K562 (cell line): Measurements from ENCODE around the gene PRDM2. TPM values are rescaled to one million over a fixed set of nuclear protein-coding genes. Genes with fewer than 3 reads are reported as not detected.

Experiments
- ATAC-seq: fragments of 200-7000 bp; cut with Tn5 transposase; 3 replicates; pipeline ENCODE4 v1.9.1; 2020; ENCODE audit warnings: moderate library complexity
- BruUV-seq: library from RNA; stranded (reverse); fragments of 400-500 nt; replicated peaks from 2 replicates; lab custom pipeline; 2021; lab: Mats Ljungman, UMichigan
- CTCF ChIA-PET: fragments of 300-600 bp; formaldehyde crosslinking; extraction: SDS; loops from one replicate; lab custom pipeline; 2021; ENCODE audit warnings: low intra/inter-chr PET ratio; lab: Yijun Ruan, JAX
- POLR2A ChIA-PET: fragments of 300-600, 350-650 bp; sonication (Branson Sonifier 250); formaldehyde crosslinking; extraction: SDS; loops from one replicate; lab custom pipeline; 2021; ENCODE audit warnings: antibody characterized with exemption, inconsistent platforms; lab: Yijun Ruan, JAX
- DNase-seq, 4 experiments: peaks; one replicate each; pipeline versions ENCODE4 v3.0.0 to v3.0.0-alpha.2; 2011 to 2018; ENCODE audit warnings: low spot score in 3 of 4, mixed read lengths in 3 of 4; ENCODE audit errors: extremely low read depth in 1 of 4
- FAIRE-seq: peaks from 2 replicates; lab custom pipeline; 2011; peaks lifted over from hg19 to GRCh38; lab: Jason Lieb, UNC
- H2AFZ ChIP-seq: 2 replicates; pipeline ENCODE4 v1.6.0; 2011; ENCODE audit warnings: low read depth, low read length, control low read depth, inconsistent platforms
- H3K27ac ChIP-seq: fragments of 200-600 bp; 3 replicates; pipeline ENCODE4 v1.8.0; 2011; ENCODE audit warnings: low read depth, mild to moderate bottlenecking, control low read depth, inconsistent platforms, low read length, moderate library complexity, mixed read lengths; ENCODE audit errors: extremely low read depth
- H3K27me3 ChIP-seq, 2 experiments: fragments of 300-600 bp in 1 of 2; 2 replicates in 1 of 2; 3 replicates in 1 of 2; pipeline versions ENCODE4 v1.6.0 to v1.8.0; 2011; ENCODE audit warnings: inconsistent platforms in 2 of 2, low read length in 2 of 2, mild to moderate bottlenecking in 1 of 2, mixed read lengths in 1 of 2, moderate library complexity in 1 of 2; ENCODE audit not compliant: control insufficient read depth in 2 of 2, insufficient read depth in 2 of 2
- H3K36me3 ChIP-seq: fragments of 300-600 bp; 3 replicates; pipeline ENCODE4 v1.8.0; 2011; ENCODE audit warnings: mild to moderate bottlenecking, low read length, inconsistent platforms; ENCODE audit not compliant: control insufficient read depth, insufficient read depth
- H3K4me1 ChIP-seq, 2 experiments: fragments of 200-600 bp in 1 of 2; replicated peaks in 1 of 2; 2 replicates in 1 of 2; 3 replicates in 1 of 2; pipeline versions ENCODE4 v1.5.1 to v1.8.0; 2011; ENCODE audit warnings: inconsistent platforms in 2 of 2, low read length in 2 of 2, mild to moderate bottlenecking in 1 of 2, mixed read lengths in 1 of 2, moderate library complexity in 1 of 2; ENCODE audit not compliant: control insufficient read depth in 2 of 2, insufficient read depth in 2 of 2
- H3K4me2 ChIP-seq: 2 replicates; pipeline ENCODE4 v1.6.1; 2011; ENCODE audit warnings: low read length, control low read depth, inconsistent platforms, mixed read lengths; ENCODE audit not compliant: insufficient read depth
- H3K4me3 ChIP-seq: fragments of 200-600 bp; sonication (generic), shearing (Covaris generic); 2 replicates; pipeline ENCODE4 v1.5.1; 2016; ENCODE audit warnings: control low read depth, inconsistent platforms
- H3K79me2 ChIP-seq: fragments of 200-600 bp; 3 replicates; pipeline ENCODE4 v1.8.0; 2011; ENCODE audit warnings: low read length, inconsistent platforms; ENCODE audit not compliant: control insufficient read depth, insufficient read depth
- H3K9ac ChIP-seq, 2 experiments: 2 replicates each; pipeline versions ENCODE4 v1.6.0 to v1.6.1; 2011; ENCODE audit warnings: low read depth in 2 of 2, low read length in 2 of 2, control low read depth in 1 of 2, inconsistent platforms in 1 of 2, mild to moderate bottlenecking in 1 of 2, mixed read lengths in 1 of 2; ENCODE audit not compliant: insufficient read depth in 1 of 2
- H3K9me1 ChIP-seq: one replicate; pipeline ENCODE4 v1.6.0; 2011; ENCODE audit warnings: inconsistent platforms, mild to moderate bottlenecking, low read length, moderate library complexity; ENCODE audit not compliant: control insufficient read depth, insufficient read depth
- H3K9me3 ChIP-seq: replicated peaks from 2 replicates; pipeline ENCODE4 v1.5.1; 2011; ENCODE audit warnings: low read depth, low read length, inconsistent platforms; ENCODE audit not compliant: control insufficient read depth, insufficient read depth
- H4K20me1 ChIP-seq: replicated peaks from 2 replicates; pipeline ENCODE4 v1.6.1; 2011; ENCODE audit warnings: low read length, inconsistent platforms, mixed read lengths; ENCODE audit not compliant: control insufficient read depth, insufficient read depth
- EZH2 ChIP-seq: IDR thresholded peaks from 2 replicates; pipeline ENCODE4 v1.6.1; 2012; ENCODE audit warnings: low read depth, mild to moderate bottlenecking, inconsistent platforms, low read length, borderline replicate concordance
- FOSL1 ChIP-seq: fragments of 200-800 bp; sonication (Bioruptor generic); conservative IDR thresholded peaks from 2 replicates; pipeline ENCODE4 v1.6.1; 2016; ENCODE audit warnings: missing genetic modification characterization, missing compliant biosample characterization
- GATAD2B ChIP-seq: fragments of 450-650 bp; IDR thresholded peaks from 2 replicates; pipeline ENCODE4 v1.6.1; 2017; ENCODE audit warnings: mild to moderate bottlenecking, borderline replicate concordance
- HMG20B ChIP-seq: fragments of 250-450 bp; sonication (Bioruptor Pico); IDR thresholded peaks from 2 replicates; pipeline ENCODE4 v1.5.0; 2021; ENCODE audit warnings: mild to moderate bottlenecking
- KDM5B ChIP-seq: fragments of 200-600 bp; sonication (generic); IDR thresholded peaks from 2 replicates; pipeline ENCODE4 v1.6.1; 2012; ENCODE audit warnings: low read depth, mild to moderate bottlenecking, moderate library complexity, low read length, control low read depth, inconsistent platforms; ENCODE audit not compliant: insufficient replicate concordance
- MLLT1 ChIP-seq, 2 experiments: fragments of 450-650 bp; IDR thresholded peaks; 2 replicates each; pipeline ENCODE4 v1.6.1; 2016
- NCOR1 ChIP-seq: fragments of 450-650 bp; IDR thresholded peaks from 2 replicates; pipeline ENCODE4 v1.6.1; 2016; ENCODE audit warnings: mild to moderate bottlenecking, moderate library complexity
- PHTF2 ChIP-seq: fragments of 250-450 bp; sonication (Bioruptor Pico); IDR thresholded peaks from 2 replicates; pipeline ENCODE4 v1.5.0; 2021; ENCODE audit warnings: mild to moderate bottlenecking
- POLR2G ChIP-seq: fragments of 200-400 bp; formaldehyde crosslinking; IDR thresholded peaks from 2 replicates; pipeline ENCODE4 v1.6.1; 2017; ENCODE audit warnings: low read depth, mild to moderate bottlenecking, antibody characterized with exemption, low read length, moderate library complexity
- SMAD4 ChIP-seq: fragments of 250-450 bp; sonication (Bioruptor Pico); conservative IDR thresholded peaks from 2 replicates; pipeline ENCODE4 v1.8.0; 2021; ENCODE audit warnings: inconsistent platforms, mild to moderate bottlenecking, moderate library complexity
- ZNF134 ChIP-seq: fragments of 250-450 bp; sonication (Bioruptor Pico); conservative IDR thresholded peaks from 2 replicates; pipeline ENCODE4 v1.4.0; 2020
- ZNF431 ChIP-seq: sonication (generic); formaldehyde crosslinking; IDR thresholded peaks from 2 replicates; pipeline ENCODE4 v1.8.0; 2022; ENCODE audit warnings: mild to moderate bottlenecking, missing genetic modification reagents
- ZNF511 ChIP-seq: sonication (generic); formaldehyde crosslinking; IDR thresholded peaks from 2 replicates; pipeline ENCODE4 v1.8.0; 2022; ENCODE audit warnings: mild to moderate bottlenecking, missing genetic modification reagents
- ZNF512 ChIP-seq: IDR thresholded peaks from 2 replicates; pipeline ENCODE4 v1.6.1; 2016; ENCODE audit warnings: missing genetic modification characterization, missing compliant biosample characterization
- ZNF740 ChIP-seq, 3 experiments: fragments of 200-800 bp in 1 of 3; sonication (Bioruptor generic) in 1 of 3; sonication (generic) in 1 of 3; formaldehyde crosslinking in 1 of 3; IDR thresholded peaks; 2 replicates each; pipeline versions ENCODE4 v1.6.1 to v1.8.0; 2016 to 2022; ENCODE audit warnings: mild to moderate bottlenecking in 2 of 3, missing compliant biosample characterization in 2 of 3, missing genetic modification characterization in 2 of 3, missing genetic modification reagents in 1 of 3
- ZNF764 ChIP-seq: fragments of 250-450 bp; sonication (Bioruptor Pico); IDR thresholded peaks from 2 replicates; pipeline ENCODE4 v1.4.0; 2020; ENCODE audit warnings: low read depth, mild to moderate bottlenecking, moderate library complexity
- ZNF785 ChIP-seq: fragments of 250-450 bp; sonication (Bioruptor Pico); IDR thresholded peaks from 2 replicates; pipeline ENCODE4 v1.4.0; 2020; ENCODE audit warnings: mild to moderate bottlenecking
- WGBS: fragments of 100-300 bp; shearing (Covaris generic); methylation state at CpG from one replicate; pipeline ENCODE4 v1.1.6; 2016; ENCODE audit warnings: low coverage, mixed read lengths; ENCODE audit not compliant: insufficient coverage; ENCODE audit errors: missing lambda C conversion rate; 5-methylcytosine and 5-hydroxymethylcytosine counted together
- in situ Hi-C: fragments of 300-500 bp; cut with MboI; formaldehyde crosslinking; loops from 4 replicates; pipeline ENCODE4 v1.15.0; 2018; ENCODE audit warnings: inconsistent platforms, mixed read lengths
- intact Hi-C: fragments of 100-400 bp; cut with micrococcal nuclease; formaldehyde crosslinking; loops from 2 replicates; pipeline ENCODE4 v1.14.2; 2022
- polyA plus RNA-seq, 8 experiments: library from polyadenylated mRNA; depleted of rRNA in 4 of 8; stranded (reverse) in 5 of 8; unstranded in 3 of 8; fragments of >200 nt; fragmentation: Nextera tagmentation in 2 of 8; fragmentation: Illumina TruSeq in 1 of 8; extraction: Ambion mirVana in 2 of 8; extraction: Trizol in 1 of 8; gene quantifications; 2 replicates each; pipeline versions ENCODE4 v1.2.1 to v1.2.3, GENCODE V29; 2011 to 2014; ENCODE audit warnings: inconsistent platforms in 1 of 8, missing spikeins in 1 of 8
- total RNA-seq, 7 experiments: library from RNA; depleted of rRNA in 6 of 7; stranded (reverse); fragments of >200 nt in 6 of 7; fragmentation: Illumina TruSeq in 2 of 7; extraction: Trizol in 2 of 7; gene quantifications; 2 replicates each; pipeline versions ENCODE4 v1.2.1 to v1.2.3, GENCODE V29; 2011 to 2021; ENCODE audit warnings: low replicate concordance in 1 of 7

Gene PRDM2
- total and polyA plus RNA-seq, 9 of the 15 experiments (the other 6 are each of a cell fraction or from before 2014, with no cell fraction given) = 5.4 to 27.6 (median 12.5) TPM

- no peak for TF ChIP-seq POLR2G
- TF ChIP-seq ZNF764 = no peak
- TF ChIP-seq ZNF511 = no peak
These were observed 85.0 kb downstream of the PRDM2 start (continued) for GRCh38 chr1:13784971-13785370.

GRCh38 chr1:13786541-13786940 lies 86.6 kb downstream of the PRDM2 start:
- Histone ChIP-seq H3K27me3 (no peaks in the 10 kb centered on the region), H3K4me2 (no peak overlapping the region), H3K4me1 (no peaks in the 10 kb centered on the region), H2AFZ (no peak overlapping the region), H4K20me1 (peaks cover 12% of the 10 kb centered on the region; the same call in 1 of the 2 replicates), H3K36me3 (peaks cover 55% of the 10 kb centered on the region), H3K27ac (no peak overlapping the region), H3K9ac (no peak overlapping the region), H3K9me1 (peaks cover 5% of the 10 kb centered on the region), H3K4me3 (no peak overlapping the region), H3K79me2 (peaks cover 8% of the 10 kb centered on the region; the same call in 1 of the 3 replicates), H3K9me3 (no peaks in the 10 kb centered on the region)
- DNase-seq (no peak), FAIRE-seq (no peak), ATAC-seq (no peak)
- intact Hi-C loops = no loop called here
- BruUV-seq = no TSS peak
- 89% methylated on average over 10 of the region's 10 CpGs for WGBS
- CTCF ChIA-PET = no interaction called here
- POLR2A ChIA-PET = interaction anchor here (0.6 kb wide), 1 partner anchor 31 kb away, joined by 3 read pairs; no protein-coding TSS in a partner anchor
- in situ Hi-C loops = no loop called here
- no peak for TF ChIP-seq MLLT1 (IDR thresholded peaks at IDR 0.05)
- TF ChIP-seq NCOR1 = no peak
- no peak for TF ChIP-seq KDM5B
- TF ChIP-seq GATAD2B = no peak
- no peak for TF ChIP-seq FOSL1 (tag)
- no peak for TF ChIP-seq ZNF134 (CRISPR knock-in tag)
- no peak for TF ChIP-seq ZNF431 (CRISPR knock-in tag)
- TF ChIP-seq ZNF512 (tag) = no peak
- TF ChIP-seq SMAD4 = no peak
- TF ChIP-seq EZH2 = no peak
- no peak for TF ChIP-seq PHTF2 (CRISPR knock-in tag)
- no peak for TF ChIP-seq ZNF740 (CRISPR knock-in tag; IDR thresholded peaks at IDR 0.05)
- TF ChIP-seq ZNF740 (tag; IDR thresholded peaks at IDR 0.05) = no peak
- TF ChIP-seq HMG20B (CRISPR knock-in tag) = no peak
- TF ChIP-seq ZNF785 = no peak
